B cell (primary cell): ENCODE data around the gene COL4A6. TPM values are rescaled to one million over a fixed set of nuclear protein-coding genes. Genes with fewer than 3 reads are reported as not detected.

Experiments
- ATAC-seq: fragments of 200-7000 bp; cut with Tn5 transposase; one replicate; pipeline ENCODE4 v1.10.0; 2021; ENCODE audit warnings: low read depth, mild to moderate bottlenecking, moderate number of reproducible peaks, moderate library complexity
- CTCF ChIA-PET: fragments of 350-600 bp; sonication (Branson Sonifier 250); formaldehyde crosslinking; loops from one replicate; lab custom pipeline; 2021; ENCODE audit warnings: antibody characterized with exemption, inconsistent platforms; lab: Charles Lee
- POLR2A ChIA-PET: fragments of 350-600 bp; sonication (Branson Sonifier 250); formaldehyde crosslinking; loops from one replicate; lab custom pipeline; 2021; ENCODE audit warnings: antibody characterized with exemption; lab: Charles Lee
- DNase-seq: peaks from one replicate; pipeline ENCODE4 v3.0.0; 2013
- H2AFZ ChIP-seq: 2 replicates; pipeline ENCODE4 v1.6.1; 2012; ENCODE audit warnings: mild to moderate bottlenecking, low read depth, low read length; ENCODE audit not compliant: insufficient read depth, poor library complexity, severe bottlenecking
- H3K27ac ChIP-seq, 2 donors: 1 replicate in 1 of 2; 2 replicates in 1 of 2; pipeline ENCODE4 v1.5.1; 2012 to 2013; ENCODE audit warnings: low read length in 2 of 2, mild to moderate bottlenecking in 2 of 2, moderate library complexity in 1 of 2
- H3K27me3 ChIP-seq, 4 experiments: fragments of 200-600 bp in 1 of 4; sonication (generic) in 1 of 4; replicated peaks in 1 of 4; 1 replicate in 2 of 4; 2 replicates in 2 of 4; pipeline versions ENCODE4 v1.6.1 to v1.7.0; 2013 to 2016; ENCODE audit warnings: low read length in 3 of 4, mild to moderate bottlenecking in 2 of 4, mixed read lengths in 1 of 4, moderate library complexity in 1 of 4; ENCODE audit not compliant: insufficient read depth in 4 of 4, control insufficient read depth in 3 of 4; ENCODE audit errors: control extremely low read depth in 1 of 4
- H3K36me3 ChIP-seq, 2 experiments: replicated peaks in 1 of 2; 1 replicate in 1 of 2; 2 replicates in 1 of 2; pipeline versions ENCODE4 v1.6.1 to v1.7.1; 2013; ENCODE audit warnings: low read length in 1 of 2; ENCODE audit not compliant: insufficient read depth in 2 of 2, control insufficient read depth in 1 of 2; ENCODE audit errors: control extremely low read depth in 1 of 2, extremely low read depth in 1 of 2
- H3K4me1 ChIP-seq, 2 donors: fragments of 200-600 bp in 1 of 2; sonication (generic) in 1 of 2; 1 replicate in 1 of 2; 2 replicates in 1 of 2; pipeline versions ENCODE4 v1.5.1 to v1.6.1; 2013 to 2017; ENCODE audit warnings: low read length in 2 of 2; ENCODE audit not compliant: control insufficient read depth in 2 of 2, insufficient read depth in 2 of 2
- H3K4me2 ChIP-seq: replicated peaks from 2 replicates; pipeline ENCODE3; 2012; ENCODE audit warnings: mild to moderate bottlenecking, low read depth, low read length; ENCODE audit not compliant: poor library complexity, severe bottlenecking
- H3K4me3 ChIP-seq, 5 experiments: fragments of 200-600 bp in 1 of 5; sonication (generic) in 1 of 5; 1 replicate in 3 of 5; 2 replicates in 2 of 5; pipeline versions ENCODE4 v1.5.1 to v1.7.0; 2011 to 2016; ENCODE audit warnings: low read length in 4 of 5, mild to moderate bottlenecking in 4 of 5, low read depth in 2 of 5, control low read depth in 1 of 5, moderate library complexity in 1 of 5; ENCODE audit not compliant: insufficient read depth in 1 of 5; ENCODE audit errors: control extremely low read depth in 1 of 5, extremely low read depth in 1 of 5
- H3K79me2 ChIP-seq: fragments of 200-600 bp; sonication (generic); one replicate; pipeline ENCODE4 v1.6.0; 2016; ENCODE audit warnings: low read length; ENCODE audit not compliant: control insufficient read depth, insufficient read depth
- H3K9ac ChIP-seq: fragments of 200-600 bp; sonication (generic); 2 replicates; pipeline ENCODE4 v1.6.1; 2017; ENCODE audit warnings: mild to moderate bottlenecking, low read length, moderate library complexity
- H3K9me3 ChIP-seq, 3 donors: one replicate each; pipeline versions ENCODE4 v1.6.1 to v1.7.1; 2013; ENCODE audit warnings: low read length in 2 of 3; ENCODE audit not compliant: control insufficient read depth in 2 of 3, insufficient read depth in 1 of 3; ENCODE audit errors: control extremely low read depth in 1 of 3
- H4K20me1 ChIP-seq: 2 replicates; pipeline ENCODE4 v1.6.0; 2012; ENCODE audit warnings: mild to moderate bottlenecking, low read length; ENCODE audit not compliant: insufficient read depth, control insufficient read depth, poor library complexity, severe bottlenecking
- H3K27ac Mint-ChIP-seq: one replicate; pipeline ENCODE4 v1.8.0; 2021; ENCODE audit warnings: mixed read lengths
- H3K27me3 Mint-ChIP-seq: one replicate; pipeline ENCODE4 v1.8.0; 2021; ENCODE audit warnings: mixed read lengths
- H3K4me1 Mint-ChIP-seq: one replicate; pipeline ENCODE4 v1.8.0; 2021; ENCODE audit warnings: mixed read lengths
- H3K4me3 Mint-ChIP-seq: one replicate; pipeline ENCODE4 v1.8.0; 2021; ENCODE audit warnings: mixed read lengths
- H3K9me3 Mint-ChIP-seq: one replicate; pipeline ENCODE4 v1.8.0; 2022; ENCODE audit warnings: mixed read lengths; ENCODE audit not compliant: insufficient read depth
- EZH2 ChIP-seq: IDR thresholded peaks from 2 replicates; pipeline ENCODE4 v1.6.1; 2012; ENCODE audit warnings: borderline replicate concordance, low read depth, mild to moderate bottlenecking, moderate library complexity, low read length; ENCODE audit not compliant: insufficient read depth, poor library complexity, severe bottlenecking
- WGBS: methylation state at CpG from one replicate; pipeline ENCODE4 v1.1.5; 2013; ENCODE audit warnings: missing lambda C conversion rate; ENCODE audit not compliant: insufficient coverage; 5-methylcytosine and 5-hydroxymethylcytosine counted together
- intact Hi-C: fragments of 100-400 bp; cut with micrococcal nuclease; formaldehyde crosslinking; loops from one replicate; pipeline ENCODE4 v1.10.0; 2022
- polyA plus RNA-seq: library from polyadenylated mRNA; depleted of rRNA; stranded (reverse); fragments of >200 nt; gene quantifications from 2 replicates; pipeline ENCODE4 v1.2.3, GENCODE V29; 2012
- total RNA-seq, 2 donors: library from RNA; stranded (reverse); fragments of 120-200 nt in 1 of 2; gene quantifications; 1 replicate in 1 of 2; 2 replicates in 1 of 2; pipeline versions ENCODE4 v1.2.3 to v1.2.4, GENCODE V29; 2013 to 2022
- TF ChIP-seq, protein P1 (sequence below): fragments of 200-600 bp; IDR thresholded peaks from one replicate; pipeline ENCODE4 v1.8.0; 2022; ENCODE audit warnings: antibody characterized with exemption, mild to moderate bottlenecking

Gene COL4A6
- total and polyA plus RNA-seq, 2 donors (not counting 1 experiment from before 2014, with no cell fraction given), result not detected

DNA sequence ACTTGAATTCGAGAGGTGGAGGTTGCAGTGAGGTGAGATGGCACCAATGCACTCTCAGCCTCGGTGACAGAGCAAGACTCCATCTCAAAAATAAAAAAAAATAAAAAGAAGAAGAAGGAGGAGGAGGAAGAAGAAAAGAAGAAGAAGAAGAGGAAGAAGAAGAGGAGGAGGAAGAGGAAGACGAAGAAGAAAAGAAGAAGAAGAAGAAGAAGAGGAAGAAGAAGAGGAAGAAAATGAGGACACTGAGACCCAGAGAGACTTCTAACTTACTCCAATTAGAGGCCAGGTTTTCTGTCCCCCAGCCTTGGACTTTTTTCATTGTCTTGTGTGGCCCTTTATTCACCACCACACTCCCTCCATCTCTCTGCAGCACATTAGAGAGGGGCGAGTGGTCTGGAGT lies 276.0 kb downstream of the COL4A6 start:
- H3K27ac ChIP-seq, result no peak overlapping the region
- intact Hi-C loops, result no loop called here
- no peaks in the 10 kb centered on the region for H3K36me3 ChIP-seq
- H4K20me1 ChIP-seq, result no peaks in the 10 kb centered on the region
- no peak overlapping the region for H3K4me2 ChIP-seq
- CTCF ChIA-PET, result no interaction called here
- no peak overlapping the region for H3K27ac Mint-ChIP-seq
- DNase-seq, result no peak
- H3K27me3 ChIP-seq, result no peaks in the 10 kb centered on the region
- POLR2A ChIA-PET, result no interaction called here
- no peaks in the 10 kb centered on the region for H3K27me3 Mint-ChIP-seq
- H3K9me3 ChIP-seq, result peaks cover 0 to 3% (median 0%) of the 10 kb centered on the region in 3 donors
- H3K4me1 ChIP-seq, result no peaks in the 10 kb centered on the region
- H3K4me3 ChIP-seq, result no peak overlapping the region
- H3K79me2 ChIP-seq, result no peaks in the 10 kb centered on the region
- no CpG with 5 or more reads among the region's 4 CpGs for WGBS
- no peaks in the 10 kb centered on the region for H3K9me3 Mint-ChIP-seq
- no peak overlapping the region for H3K4me3 Mint-ChIP-seq
- no peaks in the 10 kb centered on the region for H3K4me1 Mint-ChIP-seq
- H2AFZ ChIP-seq, result no peak overlapping the region
- TF ChIP-seq EZH2, result no peak
- TF ChIP-seq, protein P1, sequence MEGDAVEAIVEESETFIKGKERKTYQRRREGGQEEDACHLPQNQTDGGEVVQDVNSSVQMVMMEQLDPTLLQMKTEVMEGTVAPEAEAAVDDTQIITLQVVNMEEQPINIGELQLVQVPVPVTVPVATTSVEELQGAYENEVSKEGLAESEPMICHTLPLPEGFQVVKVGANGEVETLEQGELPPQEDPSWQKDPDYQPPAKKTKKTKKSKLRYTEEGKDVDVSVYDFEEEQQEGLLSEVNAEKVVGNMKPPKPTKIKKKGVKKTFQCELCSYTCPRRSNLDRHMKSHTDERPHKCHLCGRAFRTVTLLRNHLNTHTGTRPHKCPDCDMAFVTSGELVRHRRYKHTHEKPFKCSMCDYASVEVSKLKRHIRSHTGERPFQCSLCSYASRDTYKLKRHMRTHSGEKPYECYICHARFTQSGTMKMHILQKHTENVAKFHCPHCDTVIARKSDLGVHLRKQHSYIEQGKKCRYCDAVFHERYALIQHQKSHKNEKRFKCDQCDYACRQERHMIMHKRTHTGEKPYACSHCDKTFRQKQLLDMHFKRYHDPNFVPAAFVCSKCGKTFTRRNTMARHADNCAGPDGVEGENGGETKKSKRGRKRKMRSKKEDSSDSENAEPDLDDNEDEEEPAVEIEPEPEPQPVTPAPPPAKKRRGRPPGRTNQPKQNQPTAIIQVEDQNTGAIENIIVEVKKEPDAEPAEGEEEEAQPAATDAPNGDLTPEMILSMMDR, result no peak
- ATAC-seq, result no peak
- H3K9ac ChIP-seq, result no peak overlapping the region

DNA sequence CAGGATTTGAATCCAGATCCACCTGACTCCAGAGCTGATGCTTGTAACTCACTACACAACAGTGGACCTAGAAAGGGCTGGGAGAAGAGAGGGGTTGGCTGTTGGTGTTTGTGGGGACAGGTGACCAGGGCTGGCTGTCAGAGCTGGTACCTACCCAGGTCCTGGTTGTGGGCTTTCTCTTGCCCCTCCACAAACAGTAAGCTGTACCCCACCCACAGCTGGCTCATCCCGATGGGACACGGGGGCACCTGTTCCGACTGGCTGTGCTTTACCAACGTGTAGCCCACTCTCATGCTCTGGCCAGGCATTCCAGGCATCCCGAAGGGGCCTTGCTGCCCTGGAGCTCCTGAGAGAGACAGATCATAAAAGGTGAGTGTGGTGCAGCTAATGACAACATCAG lies 277.9 kb downstream of the COL4A6 start:
- ATAC-seq, result no peak
- Histone ChIP-seq H3K36me3 (no peaks in the 10 kb centered on the region), H3K9me3 (peaks cover 0 to 3% (median 0%) of the 10 kb centered on the region in 3 donors), H3K27me3 (no peaks in the 10 kb centered on the region), H3K79me2 (no peaks in the 10 kb centered on the region), H3K9ac (no peak overlapping the region), H2AFZ (no peak overlapping the region), H3K4me1 (no peaks in the 10 kb centered on the region), H3K4me2 (no peak overlapping the region), H3K27ac (no peak overlapping the region), H4K20me1 (no peaks in the 10 kb centered on the region), H3K4me3 (no peak overlapping the region)
- intact Hi-C loops, result no loop called here
- ChIA-PET CTCF (no interaction called here), POLR2A (no interaction called here)
- H3K9me3 Mint-ChIP-seq, result no peaks in the 10 kb centered on the region
- no peaks in the 10 kb centered on the region for H3K4me1 Mint-ChIP-seq
- 81% methylated on average over 3 of the region's 5 CpGs for WGBS
- H3K4me3 Mint-ChIP-seq, result no peak overlapping the region
- DNase-seq, result no peak
- no peaks in the 10 kb centered on the region for H3K27me3 Mint-ChIP-seq
- H3K27ac Mint-ChIP-seq, result no peak overlapping the region
- TF ChIP-seq, protein P1, result no peak
- TF ChIP-seq EZH2, result no peak
